ENCODE results near the gene CACNA1C. TPM values are rescaled to one million over a fixed set of nuclear protein-coding genes. Genes with fewer than 3 reads are reported as not detected.

Gene CACNA1C
- total RNA-seq, 1 donor from 2014 or later = 1.5 TPM

- DNase-seq = no peak
These were observed 207.7 kb downstream of the CACNA1C start for GRCh38 chr12:2260441-2260840.

- DNase-seq = no peak
These were observed 208.9 kb downstream of the CACNA1C start for GRCh38 chr12:2261708-2262107.

GRCh38 chr12:2262449-2262848 is 209.7 kb downstream of the CACNA1C start:
- DNase-seq = no peak

GRCh38 chr12:2263901-2264300 is 211.1 kb downstream of the CACNA1C start:
- no peak for DNase-seq

- DNase-seq = no peak
These were observed 212.0 kb downstream of the CACNA1C start for GRCh38 chr12:2264651-2265232.

- DNase-seq = no peak
These were observed 212.8 kb downstream of the CACNA1C start for GRCh38 chr12:2265461-2266167.

GRCh38 chr12:2266666-2267620 is 214.2 kb downstream of the CACNA1C start:
- DNase-seq = no peak

GRCh38 chr12:2267703-2268470 is 215.1 kb downstream of the CACNA1C start:
- no peak for DNase-seq

- no peak for DNase-seq
These were observed 215.9 kb downstream of the CACNA1C start for GRCh38 chr12:2268471-2269286.

- DNase-seq = no peak
These were observed 218.1 kb downstream of the CACNA1C start for GRCh38 chr12:2270846-2271245.

GRCh38 chr12:2271961-2272360 is 219.2 kb downstream of the CACNA1C start:
- DNase-seq = no peak

- DNase-seq = no peak
These were observed 220.5 kb downstream of the CACNA1C start for GRCh38 chr12:2273288-2273687.

- DNase-seq = no peak
These were observed 221.0 kb downstream of the CACNA1C start for GRCh38 chr12:2273751-2274150.

GRCh38 chr12:2274733-2275132 is 221.9 kb downstream of the CACNA1C start:
- DNase-seq = no peak

GRCh38 chr12:2276288-2277033 is 223.7 kb downstream of the CACNA1C start:
- DNase-seq = no peak

- DNase-seq = no peak
These were observed 224.8 kb downstream of the CACNA1C start for GRCh38 chr12:2277492-2278155.

GRCh38 chr12:2281446-2281845 is 228.7 kb downstream of the CACNA1C start:
- no peak for DNase-seq

GRCh38 chr12:2282318-2282717 is 229.5 kb downstream of the CACNA1C start:
- no peak for DNase-seq

GRCh38 chr12:2283480-2283879 is 230.7 kb downstream of the CACNA1C start:
- no peak for DNase-seq

GRCh38 chr12:2283916-2284315 is 231.1 kb downstream of the CACNA1C start:
- DNase-seq = no peak
